A673 (cell line): ENCODE data around the gene RAB14. TPM values are rescaled to one million over a fixed set of nuclear protein-coding genes. Genes with fewer than 3 reads are reported as not detected.
A peak's percentile ranks its signal among the peaks of the same experiment; 100 is the strongest.

Experiments used
- BruUV-seq: library from RNA; stranded (reverse); fragments of 400-500 nt; replicated peaks from 2 replicates; lab custom pipeline; 2021; lab: Mats Ljungman, UMichigan
- CTCF ChIA-PET: fragments of 300-600 bp; sonication (Branson Sonifier 250); formaldehyde crosslinking; loops from one replicate; lab custom pipeline; 2022; ENCODE audit warnings: antibody characterized with exemption; lab: Charles Lee
- POLR2A ChIA-PET: fragments of 300-600 bp; sonication (Branson Sonifier 250); formaldehyde crosslinking; loops from one replicate; lab custom pipeline; 2022; ENCODE audit warnings: antibody characterized with exemption; ENCODE audit not compliant: low non-redundant PET; lab: Charles Lee
- DNase-seq: peaks from one replicate; pipeline ENCODE4 v3.0.0-alpha.2; 2015; ENCODE audit warnings: low spot score
- H3K27ac ChIP-seq: fragments of 200-600 bp; sonication (generic); 2 replicates; pipeline ENCODE4 v1.5.1; 2016; ENCODE audit warnings: mixed run types, low read depth, mild to moderate bottlenecking, mixed read lengths, antibody characterized with exemption, low read length; ENCODE audit not compliant: poor library complexity, severe bottlenecking
- H3K27me3 ChIP-seq: fragments of 200-600 bp; sonication (generic); replicated peaks from 2 replicates; pipeline ENCODE4 v1.6.1; 2017; ENCODE audit warnings: mixed run types, low read depth, mild to moderate bottlenecking, mixed read lengths, antibody characterized with exemption, low read length; ENCODE audit not compliant: insufficient read depth, poor library complexity
- H3K36me3 ChIP-seq: fragments of 200-600 bp; sonication (generic); 2 replicates; pipeline ENCODE4 v1.6.1; 2016; ENCODE audit warnings: mixed run types, mild to moderate bottlenecking, mixed read lengths, antibody characterized with exemption, low read length; ENCODE audit not compliant: insufficient read depth, poor library complexity, severe bottlenecking
- H3K4me1 ChIP-seq: fragments of 200-600 bp; sonication (generic); 2 replicates; pipeline ENCODE4 v1.6.1; 2017; ENCODE audit warnings: mixed run types, mild to moderate bottlenecking, mixed read lengths, antibody characterized with exemption, low read length; ENCODE audit not compliant: insufficient read depth, poor library complexity, severe bottlenecking
- H3K4me3 ChIP-seq: fragments of 200-600 bp; sonication (generic); 2 replicates; pipeline ENCODE4 v1.5.1; 2016; ENCODE audit warnings: low read depth, mixed run types, mild to moderate bottlenecking, mixed read lengths, low read length; ENCODE audit not compliant: poor library complexity, severe bottlenecking
- H3K9me3 ChIP-seq: fragments of 200-600 bp; sonication (generic); 2 replicates; pipeline ENCODE4 v1.6.1; 2016; ENCODE audit warnings: mixed run types, low read depth, mild to moderate bottlenecking, mixed read lengths, antibody characterized with exemption, low read length; ENCODE audit not compliant: poor library complexity, severe bottlenecking
- CTCF ChIP-seq: fragments of 300-800, 200-600 bp; sonication (generic); conservative IDR thresholded peaks from 2 replicates; pipeline ENCODE4 v1.5.1; 2017; ENCODE audit warnings: low read depth, mild to moderate bottlenecking, antibody characterized with exemption, low read length, moderate library complexity, mixed read lengths
- EZH2 ChIP-seq: fragments of 200-600 bp; sonication (generic); IDR thresholded peaks from 2 replicates; pipeline ENCODE4 v1.6.1; 2017; ENCODE audit warnings: borderline replicate concordance, low read depth, mild to moderate bottlenecking, mixed read lengths, antibody characterized with exemption, low read length; ENCODE audit not compliant: poor library complexity, severe bottlenecking
- intact Hi-C: fragments of 100-400 bp; cut with micrococcal nuclease; formaldehyde crosslinking; loops from one replicate; pipeline ENCODE4 v1.10.0; 2022; ENCODE audit not compliant: unreplicated experiment
- total RNA-seq: library from RNA; stranded (reverse); gene quantifications from 2 replicates; pipeline ENCODE4 v1.2.3, GENCODE V29; 2021

The RAB14 gene
- total RNA-seq, 1 experiment from 2014 or later: 71.9 TPM

DNA sequence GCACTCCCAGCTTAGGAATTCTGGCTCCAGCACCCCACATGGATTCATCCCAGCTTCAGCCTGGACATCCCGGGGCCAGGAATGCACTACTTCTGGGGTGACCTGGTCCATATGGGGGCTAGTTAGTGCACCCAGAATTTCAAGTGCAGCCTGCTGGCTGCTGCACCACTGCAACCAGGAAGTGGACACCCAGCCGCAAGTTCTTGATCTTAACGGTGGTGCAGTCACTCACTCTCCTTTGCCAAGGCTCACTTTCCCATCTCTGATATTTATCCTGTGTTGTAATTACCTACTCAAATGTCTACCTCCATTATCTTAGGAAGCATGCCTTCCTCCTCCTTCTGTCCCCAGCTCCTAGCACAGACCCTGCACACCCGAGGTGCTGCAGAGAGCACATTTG lies 26.2 kb upstream of the RAB14 start:
- no peak for DNase-seq
- no peak for TF ChIP-seq EZH2
- TF ChIP-seq CTCF: no peak
- no peak overlapping the region for H3K4me3 ChIP-seq
- H3K9me3 ChIP-seq: no peaks in the 10 kb centered on the region
- H3K36me3 ChIP-seq: no peaks in the 10 kb centered on the region
- no peaks in the 10 kb centered on the region for H3K27me3 ChIP-seq
- peaks cover 18% of the 10 kb centered on the region for H3K4me1 ChIP-seq
- POLR2A ChIA-PET: no interaction called here
- CTCF ChIA-PET: interaction anchor here (0.7 kb wide), 1 partner anchor 246 kb away, joined by 3 read pairs; no protein-coding TSS in a partner anchor
- H3K27ac ChIP-seq: no peak overlapping the region
- no TSS peak for BruUV-seq
- intact Hi-C loops: loop anchor here (5.0 kb wide), 1 partner anchor 39 kb away; the partner anchor contains the start of gene GSN

GRCh38 chr9:121226175-121226574 lies 24.5 kb upstream of the RAB14 start:
- H3K27ac ChIP-seq: no peak overlapping the region
- intact Hi-C loops: loop anchor here (5.0 kb wide), 1 partner anchor 41 kb away; the partner anchor contains the start of gene GSN
- no peak overlapping the region for H3K4me3 ChIP-seq
- BruUV-seq: no TSS peak
- CTCF ChIA-PET: interaction anchor here (2.1 kb wide), 1 partner anchor 52 kb away, joined by 9 read pairs; no protein-coding TSS in a partner anchor
- no peaks in the 10 kb centered on the region for H3K27me3 ChIP-seq
- no peak for TF ChIP-seq CTCF
- TF ChIP-seq EZH2: no peak
- POLR2A ChIA-PET: interaction anchor here (0.6 kb wide), 1 partner anchor 177 kb away, joined by 3 read pairs; no protein-coding TSS in a partner anchor
- H3K9me3 ChIP-seq: no peaks in the 10 kb centered on the region
- no peaks in the 10 kb centered on the region for H3K36me3 ChIP-seq
- H3K4me1 ChIP-seq: peaks cover 23% of the 10 kb centered on the region
- no peak for DNase-seq

DNA sequence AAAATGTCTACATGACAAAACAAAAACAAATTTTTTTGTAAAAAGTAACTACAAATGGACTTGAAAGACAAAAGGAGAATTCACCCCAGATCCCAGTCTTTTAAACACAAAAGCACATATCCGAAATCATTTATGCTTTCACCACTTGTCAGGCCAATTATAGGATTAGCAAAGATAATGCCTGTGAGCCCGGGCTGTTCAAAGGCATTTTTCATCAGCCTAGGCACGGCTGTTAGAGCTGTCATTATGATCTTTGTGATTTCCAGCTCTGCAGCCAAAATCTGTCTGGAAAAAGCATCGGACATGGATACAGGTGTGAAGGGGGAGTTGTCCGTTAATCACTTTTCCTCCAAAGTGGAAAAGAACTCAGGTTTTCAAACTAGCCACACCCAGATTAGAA lies 23.6 kb upstream of the RAB14 start:
- Histone ChIP-seq H3K9me3 (no peaks in the 10 kb centered on the region), H3K27ac (no peak overlapping the region), H3K4me3 (no peak overlapping the region), H3K27me3 (no peaks in the 10 kb centered on the region), H3K4me1 (peaks cover 23% of the 10 kb centered on the region), H3K36me3 (no peaks in the 10 kb centered on the region)
- DNase-seq: peak; percentile 93
- ChIA-PET CTCF (interaction anchor here (0.5 to 2.1 kb wide), 3 partner anchors 53 to 619 kb away, joined by 4 to 9 read pairs (median 5); no protein-coding TSS in a partner anchor), POLR2A (no interaction called here)
- no peak for TF ChIP-seq EZH2
- TF ChIP-seq CTCF: no peak
- BruUV-seq: no TSS peak
- intact Hi-C loops: loop anchor here (5.0 kb wide), 1 partner anchor 42 kb away; the partner anchor contains the start of gene GSN
